Prostate gland (tissue), 2 donors: ENCODE data around the gene GPR157.

Source experiments
- POLR2A ChIP-seq: fragments of 450-650 bp; IDR thresholded peaks from one replicate; pipeline ENCODE4 v1.6.1; 2016; ENCODE audit warnings: antibody characterized with exemption, mild to moderate bottlenecking
- TF ChIP-seq, protein P1 (sequence below), 4 experiments: fragments of 200-600 bp in 2 of 4; fragments of 450-650 bp in 2 of 4; sonication (generic) in 2 of 4; IDR thresholded peaks; 1 replicate in 3 of 4; 2 replicates in 1 of 4; pipeline ENCODE4 v1.5.1; 2016 to 2019; ENCODE audit warnings: antibody characterized with exemption in 4 of 4, mild to moderate bottlenecking in 2 of 4, moderate library complexity in 2 of 4

DNA sequence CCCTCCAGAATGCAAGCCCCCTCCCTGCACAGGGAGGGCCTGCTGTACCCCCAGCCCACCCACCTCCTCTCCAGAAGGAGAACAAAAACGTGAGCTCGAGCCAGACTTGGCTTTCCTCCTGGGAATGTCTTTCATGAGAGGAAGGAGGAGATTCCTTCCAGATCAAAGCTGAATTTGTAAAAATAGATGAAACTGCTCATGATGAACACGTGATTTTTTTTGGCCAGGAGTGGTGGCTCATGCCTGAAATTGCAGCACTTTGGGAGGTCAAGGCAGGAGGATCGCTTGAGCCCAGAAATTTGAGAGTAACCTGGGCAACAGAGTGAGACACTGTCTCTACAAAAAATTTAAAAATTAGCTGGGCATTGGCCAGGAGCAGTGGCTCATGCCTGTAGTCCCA is 21.8 kb downstream of the GPR157 start:
- TF ChIP-seq POLR2A, result no peak
- TF ChIP-seq, protein P1, sequence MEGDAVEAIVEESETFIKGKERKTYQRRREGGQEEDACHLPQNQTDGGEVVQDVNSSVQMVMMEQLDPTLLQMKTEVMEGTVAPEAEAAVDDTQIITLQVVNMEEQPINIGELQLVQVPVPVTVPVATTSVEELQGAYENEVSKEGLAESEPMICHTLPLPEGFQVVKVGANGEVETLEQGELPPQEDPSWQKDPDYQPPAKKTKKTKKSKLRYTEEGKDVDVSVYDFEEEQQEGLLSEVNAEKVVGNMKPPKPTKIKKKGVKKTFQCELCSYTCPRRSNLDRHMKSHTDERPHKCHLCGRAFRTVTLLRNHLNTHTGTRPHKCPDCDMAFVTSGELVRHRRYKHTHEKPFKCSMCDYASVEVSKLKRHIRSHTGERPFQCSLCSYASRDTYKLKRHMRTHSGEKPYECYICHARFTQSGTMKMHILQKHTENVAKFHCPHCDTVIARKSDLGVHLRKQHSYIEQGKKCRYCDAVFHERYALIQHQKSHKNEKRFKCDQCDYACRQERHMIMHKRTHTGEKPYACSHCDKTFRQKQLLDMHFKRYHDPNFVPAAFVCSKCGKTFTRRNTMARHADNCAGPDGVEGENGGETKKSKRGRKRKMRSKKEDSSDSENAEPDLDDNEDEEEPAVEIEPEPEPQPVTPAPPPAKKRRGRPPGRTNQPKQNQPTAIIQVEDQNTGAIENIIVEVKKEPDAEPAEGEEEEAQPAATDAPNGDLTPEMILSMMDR (IDR thresholded peaks at IDR 0.05), result no peak
